GM23248 (cell line): ENCODE results near the gene CDC14B.

ENCODE experiments used
- EZH2 ChIP-seq: fragments of 200-600 bp; sonication (generic); IDR thresholded peaks from 2 replicates; pipeline ENCODE4 v1.6.1; 2018; ENCODE audit warnings: antibody characterized with exemption, mild to moderate bottlenecking; ENCODE audit not compliant: insufficient read depth, poor library complexity, severe bottlenecking
- EZH2phosphoT487 ChIP-seq: fragments of 200-600 bp; sonication (generic); IDR thresholded peaks from 2 replicates; pipeline ENCODE4 v1.6.1; 2018; ENCODE audit warnings: antibody characterized with exemption, moderate library complexity, mild to moderate bottlenecking, low read depth; ENCODE audit not compliant: insufficient read depth

DNA sequence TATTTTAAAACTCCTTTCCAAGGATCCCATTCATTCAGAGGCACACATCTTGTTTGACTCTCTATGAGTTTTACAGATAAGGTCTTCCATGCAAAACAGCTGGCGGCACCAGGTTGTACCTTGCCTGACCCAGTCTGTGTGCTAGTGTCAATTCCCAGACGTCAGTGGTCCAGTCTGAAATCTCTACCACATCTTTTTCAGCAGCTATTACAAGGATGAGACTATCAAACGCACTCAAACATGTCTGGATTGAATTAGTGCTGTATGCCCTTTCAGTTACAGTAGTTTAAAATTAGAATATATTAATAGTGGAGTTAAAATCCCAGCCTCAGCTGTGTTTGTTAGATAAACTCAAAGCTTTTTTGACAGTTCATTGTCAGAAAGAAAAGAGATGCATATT, 11.7 kb downstream of the CDC14B start:
- no peak for TF ChIP-seq EZH2
- no peak for TF ChIP-seq EZH2phosphoT487
